ENCODE measurements around the gene TASP1.

DNA sequence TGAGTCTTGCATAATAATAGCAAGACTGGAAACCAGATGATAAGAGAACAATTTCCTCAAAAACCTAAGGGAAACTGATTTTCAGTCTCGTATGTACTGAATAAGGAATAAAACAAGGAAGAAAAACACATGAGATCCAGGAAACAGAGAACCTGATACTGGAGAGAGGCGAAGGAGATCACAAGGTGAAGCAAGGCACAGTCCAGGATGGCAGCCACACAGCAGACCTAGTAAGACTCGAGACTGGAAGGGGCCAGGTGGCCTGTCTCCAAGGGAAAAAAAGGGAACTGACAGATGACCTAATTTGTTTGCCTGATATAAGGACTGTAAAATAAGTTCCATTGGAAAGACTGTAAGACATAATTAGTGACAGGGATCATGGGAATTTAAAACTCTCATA lies 71.1 kb downstream of the TASP1 start:
- TF ChIP-seq, protein P1, sequence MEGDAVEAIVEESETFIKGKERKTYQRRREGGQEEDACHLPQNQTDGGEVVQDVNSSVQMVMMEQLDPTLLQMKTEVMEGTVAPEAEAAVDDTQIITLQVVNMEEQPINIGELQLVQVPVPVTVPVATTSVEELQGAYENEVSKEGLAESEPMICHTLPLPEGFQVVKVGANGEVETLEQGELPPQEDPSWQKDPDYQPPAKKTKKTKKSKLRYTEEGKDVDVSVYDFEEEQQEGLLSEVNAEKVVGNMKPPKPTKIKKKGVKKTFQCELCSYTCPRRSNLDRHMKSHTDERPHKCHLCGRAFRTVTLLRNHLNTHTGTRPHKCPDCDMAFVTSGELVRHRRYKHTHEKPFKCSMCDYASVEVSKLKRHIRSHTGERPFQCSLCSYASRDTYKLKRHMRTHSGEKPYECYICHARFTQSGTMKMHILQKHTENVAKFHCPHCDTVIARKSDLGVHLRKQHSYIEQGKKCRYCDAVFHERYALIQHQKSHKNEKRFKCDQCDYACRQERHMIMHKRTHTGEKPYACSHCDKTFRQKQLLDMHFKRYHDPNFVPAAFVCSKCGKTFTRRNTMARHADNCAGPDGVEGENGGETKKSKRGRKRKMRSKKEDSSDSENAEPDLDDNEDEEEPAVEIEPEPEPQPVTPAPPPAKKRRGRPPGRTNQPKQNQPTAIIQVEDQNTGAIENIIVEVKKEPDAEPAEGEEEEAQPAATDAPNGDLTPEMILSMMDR (IDR thresholded peaks at IDR 0.05 in 2 of 3, conservative IDR thresholded peaks at IDR 0.05 in 1 of 3; ENCODE audit: control insufficient read depth in 2 of 3, extremely low read depth in 1 of 3, insufficient read depth in 1 of 3, low read depth in 3 of 3, low read length in 3 of 3) = no peak
- TF ChIP-seq JUNB (IDR thresholded peaks at IDR 0.05) (no peak), JUND (IDR thresholded peaks at IDR 0.05; ENCODE audit: low read depth, low read length) (no peak), CBX5 (IDR thresholded peaks at IDR 0.05; ENCODE audit: low read depth) (no peak), ZNF274 (IDR thresholded peaks at IDR 0.05; ENCODE audit: insufficient read depth, insufficient read length) (no peak)
- TF ChIP-seq, protein P2, sequence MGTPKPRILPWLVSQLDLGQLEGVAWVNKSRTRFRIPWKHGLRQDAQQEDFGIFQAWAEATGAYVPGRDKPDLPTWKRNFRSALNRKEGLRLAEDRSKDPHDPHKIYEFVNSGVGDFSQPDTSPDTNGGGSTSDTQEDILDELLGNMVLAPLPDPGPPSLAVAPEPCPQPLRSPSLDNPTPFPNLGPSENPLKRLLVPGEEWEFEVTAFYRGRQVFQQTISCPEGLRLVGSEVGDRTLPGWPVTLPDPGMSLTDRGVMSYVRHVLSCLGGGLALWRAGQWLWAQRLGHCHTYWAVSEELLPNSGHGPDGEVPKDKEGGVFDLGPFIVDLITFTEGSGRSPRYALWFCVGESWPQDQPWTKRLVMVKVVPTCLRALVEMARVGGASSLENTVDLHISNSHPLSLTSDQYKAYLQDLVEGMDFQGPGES (IDR thresholded peaks at IDR 0.05) = no peak
- TF ChIP-seq, protein P3, sequence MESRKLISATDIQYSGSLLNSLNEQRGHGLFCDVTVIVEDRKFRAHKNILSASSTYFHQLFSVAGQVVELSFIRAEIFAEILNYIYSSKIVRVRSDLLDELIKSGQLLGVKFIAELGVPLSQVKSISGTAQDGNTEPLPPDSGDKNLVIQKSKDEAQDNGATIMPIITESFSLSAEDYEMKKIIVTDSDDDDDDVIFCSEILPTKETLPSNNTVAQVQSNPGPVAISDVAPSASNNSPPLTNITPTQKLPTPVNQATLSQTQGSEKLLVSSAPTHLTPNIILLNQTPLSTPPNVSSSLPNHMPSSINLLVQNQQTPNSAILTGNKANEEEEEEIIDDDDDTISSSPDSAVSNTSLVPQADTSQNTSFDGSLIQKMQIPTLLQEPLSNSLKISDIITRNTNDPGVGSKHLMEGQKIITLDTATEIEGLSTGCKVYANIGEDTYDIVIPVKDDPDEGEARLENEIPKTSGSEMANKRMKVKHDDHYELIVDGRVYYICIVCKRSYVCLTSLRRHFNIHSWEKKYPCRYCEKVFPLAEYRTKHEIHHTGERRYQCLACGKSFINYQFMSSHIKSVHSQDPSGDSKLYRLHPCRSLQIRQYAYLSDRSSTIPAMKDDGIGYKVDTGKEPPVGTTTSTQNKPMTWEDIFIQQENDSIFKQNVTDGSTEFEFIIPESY (IDR thresholded peaks at IDR 0.05) = no peak

Measured in GM12878 (cell line).